ENCODE data around the gene INO80B.

GRCh38 chr2:74472945-74473258, 18.0 kb downstream of the INO80B start:
- TF ChIP-seq CTCF (IDR thresholded peaks at IDR 0.05): no peak
- no peak for TF ChIP-seq POLR2A (IDR thresholded peaks at IDR 0.05)

Measured in uterus (tissue), 2 donors.